Measurements from ENCODE around the gene ENTHD1. TPM values are rescaled to one million over a fixed set of nuclear protein-coding genes. Genes with fewer than 3 reads are reported as not detected.
"Not testable (repeated sequence)": the region's sequence is repeated elsewhere in the genome, so short reads cannot be mapped to it uniquely, and the experiment has no call there.

ENTHD1 gene
- total RNA-seq, 1 donor from 2014 or later = not detected

DNA sequence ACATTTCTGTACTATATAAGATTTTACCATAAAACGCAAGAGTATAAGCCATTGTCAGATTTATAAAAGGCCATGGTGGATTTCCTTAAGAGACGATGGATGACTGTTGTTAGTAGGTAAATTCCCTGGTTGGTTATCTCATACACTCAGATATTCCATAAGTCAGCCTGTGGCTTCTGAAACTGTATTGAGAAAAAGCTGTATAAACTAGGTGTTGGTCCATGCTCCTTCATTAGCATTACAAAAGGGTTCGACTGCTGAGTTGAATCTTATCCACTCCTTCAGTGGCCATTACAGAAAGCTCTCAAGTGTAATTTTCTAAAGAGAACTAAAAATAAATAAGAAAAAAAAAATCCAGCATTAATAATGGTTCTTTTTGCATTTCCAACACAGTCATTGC lies 12.6 kb upstream of the ENTHD1 start:
- Mint-ChIP-seq H3K4me1 (peaks cover 9% of the 10 kb centered on the region), H3K36me3 (ENCODE audit: low read depth) (no peaks in the 10 kb centered on the region), H3K27ac (ENCODE audit: unreplicated experiment) (no peak overlapping the region), H3K27me3 (ENCODE audit: low read depth) (peaks cover 12% of the 10 kb centered on the region), H3K9me3 (no peaks in the 10 kb centered on the region), H3K4me3 (no peak overlapping the region)
- TF ChIP-seq, protein P1, sequence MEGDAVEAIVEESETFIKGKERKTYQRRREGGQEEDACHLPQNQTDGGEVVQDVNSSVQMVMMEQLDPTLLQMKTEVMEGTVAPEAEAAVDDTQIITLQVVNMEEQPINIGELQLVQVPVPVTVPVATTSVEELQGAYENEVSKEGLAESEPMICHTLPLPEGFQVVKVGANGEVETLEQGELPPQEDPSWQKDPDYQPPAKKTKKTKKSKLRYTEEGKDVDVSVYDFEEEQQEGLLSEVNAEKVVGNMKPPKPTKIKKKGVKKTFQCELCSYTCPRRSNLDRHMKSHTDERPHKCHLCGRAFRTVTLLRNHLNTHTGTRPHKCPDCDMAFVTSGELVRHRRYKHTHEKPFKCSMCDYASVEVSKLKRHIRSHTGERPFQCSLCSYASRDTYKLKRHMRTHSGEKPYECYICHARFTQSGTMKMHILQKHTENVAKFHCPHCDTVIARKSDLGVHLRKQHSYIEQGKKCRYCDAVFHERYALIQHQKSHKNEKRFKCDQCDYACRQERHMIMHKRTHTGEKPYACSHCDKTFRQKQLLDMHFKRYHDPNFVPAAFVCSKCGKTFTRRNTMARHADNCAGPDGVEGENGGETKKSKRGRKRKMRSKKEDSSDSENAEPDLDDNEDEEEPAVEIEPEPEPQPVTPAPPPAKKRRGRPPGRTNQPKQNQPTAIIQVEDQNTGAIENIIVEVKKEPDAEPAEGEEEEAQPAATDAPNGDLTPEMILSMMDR (conservative IDR thresholded peaks at IDR 0.05) = no peak
- no peak for DNase-seq (ENCODE audit: low read depth, low spot score)

DNA sequence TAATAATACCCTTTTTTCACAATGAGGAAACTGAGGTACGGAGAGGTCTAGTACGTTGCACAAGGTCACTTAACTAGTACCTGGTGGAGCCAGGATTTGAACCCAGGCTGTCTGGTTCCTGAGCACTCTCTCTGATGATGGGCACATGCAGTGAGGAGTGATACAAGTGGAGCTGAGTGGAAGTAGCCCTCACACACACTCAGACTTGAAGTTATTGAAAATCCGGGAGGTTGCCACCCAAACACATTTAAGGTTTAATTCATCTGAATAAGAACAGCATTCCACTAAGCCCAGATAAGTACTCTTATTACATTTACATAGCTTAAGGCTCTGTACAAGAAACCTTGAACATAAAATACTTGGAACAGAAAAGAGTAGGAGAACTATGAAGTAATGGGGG lies 12.1 kb upstream of the ENTHD1 start:
- no peak for DNase-seq (ENCODE audit: low read depth, low spot score)
- Mint-ChIP-seq H3K4me1 (peaks cover 9% of the 10 kb centered on the region), H3K27me3 (ENCODE audit: low read depth) (peaks cover 17% of the 10 kb centered on the region), H3K27ac (ENCODE audit: unreplicated experiment) (no peak overlapping the region), H3K4me3 (no peak overlapping the region), H3K9me3 (no peaks in the 10 kb centered on the region), H3K36me3 (ENCODE audit: low read depth) (no peaks in the 10 kb centered on the region)
- TF ChIP-seq, protein P1 (conservative IDR thresholded peaks at IDR 0.05) = no peak

DNA sequence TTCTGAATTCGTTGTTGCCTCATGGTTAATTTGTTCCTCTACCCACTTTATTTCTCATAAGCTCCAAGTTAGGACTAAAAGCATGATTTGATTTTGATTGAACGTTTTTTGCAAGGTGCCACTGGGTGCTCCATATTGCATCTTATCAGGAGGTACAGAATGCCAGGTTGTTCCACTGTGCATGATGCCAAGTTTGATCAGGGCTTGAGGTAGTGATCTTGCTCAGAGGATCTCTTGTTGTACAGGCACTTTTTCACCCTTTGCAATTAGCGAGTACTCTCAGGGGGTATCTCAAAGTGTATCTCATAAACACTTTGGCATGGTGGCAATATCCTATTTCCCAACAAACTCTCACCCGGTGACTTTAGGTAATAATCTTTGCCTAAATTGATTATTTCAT lies 11.3 kb upstream of the ENTHD1 start:
- H3K4me1 Mint-ChIP-seq = peaks cover 9% of the 10 kb centered on the region
- TF ChIP-seq, protein P1 (conservative IDR thresholded peaks at IDR 0.05) = no peak
- H3K27me3 Mint-ChIP-seq (ENCODE audit: low read depth) = peaks cover 21% of the 10 kb centered on the region
- H3K27ac Mint-ChIP-seq (ENCODE audit: unreplicated experiment) = no peak overlapping the region
- no peak for DNase-seq (ENCODE audit: low read depth, low spot score)
- no peaks in the 10 kb centered on the region for H3K36me3 Mint-ChIP-seq (ENCODE audit: low read depth)
- H3K9me3 Mint-ChIP-seq = no peaks in the 10 kb centered on the region
- no peak overlapping the region for H3K4me3 Mint-ChIP-seq

DNA sequence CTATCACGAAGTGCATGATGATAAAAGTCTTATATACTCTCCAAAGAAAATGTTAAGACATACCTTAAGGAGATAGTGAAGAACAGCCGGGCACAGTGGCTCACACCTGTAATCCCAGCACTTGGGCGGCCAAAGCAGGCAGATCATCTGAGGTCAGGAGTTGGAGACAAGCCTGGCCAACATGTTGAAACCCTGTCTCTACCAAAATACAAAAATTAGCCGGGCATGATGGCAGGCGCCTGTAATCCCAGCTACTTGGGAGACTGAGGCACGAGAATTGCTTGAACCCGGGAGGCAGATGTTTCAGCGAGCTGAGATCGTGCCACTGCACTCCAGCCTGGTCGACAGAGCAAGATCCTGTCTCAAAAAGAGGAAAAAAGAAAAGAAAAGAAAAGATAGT lies 10.5 kb upstream of the ENTHD1 start:
- H3K36me3 Mint-ChIP-seq (ENCODE audit: low read depth); H3K9me3 Mint-ChIP-seq; H3K4me1 Mint-ChIP-seq; H3K27ac Mint-ChIP-seq (ENCODE audit: unreplicated experiment); H3K4me3 Mint-ChIP-seq; DNase-seq (ENCODE audit: low read depth, low spot score): not testable (repeated sequence)
- H3K27me3 Mint-ChIP-seq (ENCODE audit: low read depth) = peaks cover 21% of the 10 kb centered on the region

DNA sequence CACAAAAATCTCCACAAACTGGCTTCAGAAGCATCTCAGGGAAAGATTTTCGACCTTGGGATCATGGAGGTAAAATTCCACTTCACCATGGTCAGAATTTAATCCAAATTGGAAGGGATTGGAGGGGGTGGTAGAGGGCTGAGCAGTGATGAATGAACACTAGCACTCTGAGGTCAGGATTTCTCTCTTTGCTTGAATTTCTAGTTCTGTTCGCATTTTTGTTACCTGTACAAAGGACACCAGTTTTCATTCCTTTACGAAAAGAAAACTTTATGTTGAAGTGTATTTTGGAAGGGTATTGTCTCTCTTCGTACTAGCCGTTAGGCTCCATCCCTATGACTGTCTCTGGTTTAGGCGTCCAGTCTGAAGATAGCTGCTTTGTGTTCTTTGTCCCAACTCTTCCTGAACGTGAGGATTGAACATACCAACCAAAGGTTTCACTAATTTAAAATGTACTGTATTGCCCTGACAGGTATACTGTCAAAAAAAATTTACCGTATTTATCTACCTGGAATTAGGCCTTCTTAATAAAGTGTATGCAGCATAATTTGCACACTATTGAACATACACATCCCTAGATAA lies 8.1 kb upstream of the ENTHD1 start:
- no peaks in the 10 kb centered on the region for H3K9me3 Mint-ChIP-seq
- H3K36me3 Mint-ChIP-seq (ENCODE audit: low read depth) = no peaks in the 10 kb centered on the region

More for the DNA sequence above, 8.1 kb upstream of the ENTHD1 start:
- H3K4me1 Mint-ChIP-seq = no peaks in the 10 kb centered on the region
- no peak overlapping the region for H3K27ac Mint-ChIP-seq (ENCODE audit: unreplicated experiment)
- TF ChIP-seq, protein P1 (conservative IDR thresholded peaks at IDR 0.05) = no peak
- DNase-seq (ENCODE audit: low read depth, low spot score) = no peak
- H3K4me3 Mint-ChIP-seq = no peak overlapping the region
- H3K27me3 Mint-ChIP-seq (ENCODE audit: low read depth) = peaks cover 21% of the 10 kb centered on the region
